AG04449 (cell line): Measurements from ENCODE around the gene THRA.

Experiments
- CTCF ChIA-PET: fragments of 350-600 bp; formaldehyde crosslinking; extraction: SDS; loops from one replicate; lab custom pipeline; 2021; ENCODE audit warnings: antibody characterized with exemption; lab: Yijun Ruan, JAX
- POLR2A ChIA-PET: fragments of 400-600, 350-600 bp; formaldehyde crosslinking; extraction: SDS; loops from one replicate; lab custom pipeline; 2020; ENCODE audit warnings: antibody characterized with exemption, inconsistent platforms; lab: Yijun Ruan, JAX
- DNase-seq: peaks from one replicate; pipeline ENCODE4 v3.0.0-alpha.2; 2010; ENCODE audit warnings: low read depth, low spot score
- H3K4me3 ChIP-seq: 2 replicates; pipeline ENCODE4 v1.5.1; 2011; ENCODE audit warnings: low read depth, mild to moderate bottlenecking, control low read depth, low read length
- TF ChIP-seq, protein P1 (sequence below): IDR thresholded peaks from one replicate; pipeline ENCODE4 v1.5.1; 2011; ENCODE audit warnings: mild to moderate bottlenecking, moderate library complexity, low read length, control low read depth, inconsistent platforms; ENCODE audit not compliant: insufficient read depth; ENCODE audit errors: missing control alignments

Gene THRA

DNA sequence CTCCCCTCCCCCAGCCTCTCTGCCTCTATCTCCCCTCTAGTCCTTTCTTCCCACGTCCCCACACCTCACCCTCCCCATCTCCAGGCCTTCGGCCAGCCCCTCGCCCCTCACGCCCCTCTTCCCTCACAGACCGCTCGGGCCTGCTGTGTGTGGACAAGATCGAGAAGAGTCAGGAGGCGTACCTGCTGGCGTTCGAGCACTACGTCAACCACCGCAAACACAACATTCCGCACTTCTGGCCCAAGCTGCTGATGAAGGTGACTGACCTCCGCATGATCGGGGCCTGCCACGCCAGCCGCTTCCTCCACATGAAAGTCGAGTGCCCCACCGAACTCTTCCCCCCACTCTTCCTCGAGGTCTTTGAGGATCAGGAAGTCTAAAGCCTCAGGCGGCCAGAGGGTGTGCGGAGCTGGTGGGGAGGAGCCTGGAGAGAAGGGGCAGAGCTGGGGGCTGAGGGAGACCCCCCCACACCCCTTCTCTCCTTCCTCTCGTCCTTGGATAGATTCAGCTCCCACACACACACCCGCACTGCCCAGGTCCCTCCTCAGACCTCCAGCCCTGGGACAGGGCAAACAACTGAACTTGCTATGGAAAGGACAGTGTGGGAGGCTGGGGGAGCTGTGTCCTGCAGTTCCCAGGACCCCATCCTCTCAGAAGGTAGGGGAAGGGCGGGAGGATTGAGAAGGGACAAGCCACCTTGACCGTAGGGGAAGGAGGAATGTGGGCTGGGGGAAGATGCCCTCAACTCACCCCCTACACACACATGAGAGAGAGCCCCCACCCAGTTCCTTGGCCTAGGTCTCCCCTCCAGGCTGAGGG, 26.5 kb downstream of the THRA start:
- DNase-seq, result no peak
- CTCF ChIA-PET, result interaction anchor here (1.0 to 16.8 kb wide), 5 partner anchors 9 to 79 kb away, joined by 3 to 273 read pairs (median 6); no protein-coding TSS in a partner anchor

DNA sequence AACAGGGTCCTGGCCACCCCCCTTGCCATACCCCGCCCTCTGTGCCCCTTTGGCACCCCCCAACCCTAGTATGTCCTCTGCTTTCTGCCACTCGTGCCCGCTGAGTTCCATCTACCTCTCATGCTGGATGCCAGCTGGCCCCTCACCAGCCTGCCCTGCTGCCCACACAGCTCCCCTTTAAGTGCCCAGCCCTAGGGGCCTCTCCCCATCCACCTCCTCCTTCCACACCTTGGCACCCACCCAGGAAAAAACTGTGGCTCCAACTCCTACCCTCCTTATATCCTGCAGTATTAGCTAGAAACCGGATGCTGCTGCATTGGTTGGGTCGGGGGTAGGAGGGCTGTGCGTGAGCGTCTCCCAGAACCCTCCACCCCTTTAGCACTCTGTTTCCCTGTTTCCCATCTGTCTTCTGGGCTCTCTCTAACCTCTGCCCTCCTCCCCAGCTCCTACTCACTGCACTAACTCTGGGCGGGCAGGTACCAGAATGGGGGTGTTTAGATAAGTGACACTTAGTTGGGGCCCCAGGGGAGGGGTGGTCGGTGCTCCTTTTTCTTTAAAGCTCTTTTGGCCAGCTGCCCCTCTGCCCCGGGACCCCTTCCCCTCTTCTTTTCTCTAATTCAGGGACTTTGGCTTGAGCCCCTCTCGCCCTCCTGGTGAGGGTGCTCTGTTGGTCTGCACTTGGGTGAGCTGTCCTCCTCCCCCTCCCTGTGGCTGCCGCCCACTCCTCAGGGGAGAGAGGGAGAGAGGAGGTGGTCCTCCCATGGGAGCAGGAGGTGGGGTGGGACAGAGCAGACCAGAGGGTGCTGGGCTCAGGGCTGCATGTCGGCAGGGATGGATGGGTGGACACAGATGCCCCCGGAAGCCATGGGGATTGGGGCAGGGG, 27.7 kb downstream of the THRA start:
- TF ChIP-seq, protein P1, sequence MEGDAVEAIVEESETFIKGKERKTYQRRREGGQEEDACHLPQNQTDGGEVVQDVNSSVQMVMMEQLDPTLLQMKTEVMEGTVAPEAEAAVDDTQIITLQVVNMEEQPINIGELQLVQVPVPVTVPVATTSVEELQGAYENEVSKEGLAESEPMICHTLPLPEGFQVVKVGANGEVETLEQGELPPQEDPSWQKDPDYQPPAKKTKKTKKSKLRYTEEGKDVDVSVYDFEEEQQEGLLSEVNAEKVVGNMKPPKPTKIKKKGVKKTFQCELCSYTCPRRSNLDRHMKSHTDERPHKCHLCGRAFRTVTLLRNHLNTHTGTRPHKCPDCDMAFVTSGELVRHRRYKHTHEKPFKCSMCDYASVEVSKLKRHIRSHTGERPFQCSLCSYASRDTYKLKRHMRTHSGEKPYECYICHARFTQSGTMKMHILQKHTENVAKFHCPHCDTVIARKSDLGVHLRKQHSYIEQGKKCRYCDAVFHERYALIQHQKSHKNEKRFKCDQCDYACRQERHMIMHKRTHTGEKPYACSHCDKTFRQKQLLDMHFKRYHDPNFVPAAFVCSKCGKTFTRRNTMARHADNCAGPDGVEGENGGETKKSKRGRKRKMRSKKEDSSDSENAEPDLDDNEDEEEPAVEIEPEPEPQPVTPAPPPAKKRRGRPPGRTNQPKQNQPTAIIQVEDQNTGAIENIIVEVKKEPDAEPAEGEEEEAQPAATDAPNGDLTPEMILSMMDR, result no peak
- H3K4me3 ChIP-seq, result no peak overlapping the region
- ChIA-PET CTCF (interaction anchor here (0.9 to 16.8 kb wide), 6 partner anchors 8 to 78 kb away, joined by 3 to 273 read pairs (median 6); no protein-coding TSS in a partner anchor), POLR2A (interaction anchor here (0.6 to 1.3 kb wide), 4 partner anchors 9 to 23 kb away, joined by 3 to 5 read pairs (median 4); partner anchors contain the start of gene NR1D1)
- DNase-seq, result no peak

More for the DNA sequence above, 26.5 kb downstream of the THRA start:
- TF ChIP-seq, protein P1, result no peak
- no peak overlapping the region for H3K4me3 ChIP-seq
- POLR2A ChIA-PET, result interaction anchor here (1.3 kb wide), 1 partner anchor 11 kb away, joined by 4 read pairs; the partner anchor contains the start of gene NR1D1

- ChIA-PET POLR2A (no interaction called here), CTCF (interaction anchor here (1.1 to 16.8 kb wide), 3 partner anchors 14 to 77 kb away, joined by 3 to 273 read pairs (median 3); no protein-coding TSS in a partner anchor)
- H3K4me3 ChIP-seq, result no peak overlapping the region
- TF ChIP-seq, protein P1, result no peak
- DNase-seq, result no peak
Measured at GRCh38 chr17:40091691-40092397, 29.1 kb downstream of the THRA start.

- TF ChIP-seq, protein P1, result no peak
- ChIA-PET CTCF (interaction anchor here (1.1 to 16.8 kb wide), 4 partner anchors 15 to 79 kb away, joined by 3 to 273 read pairs (median 4); no protein-coding TSS in a partner anchor), POLR2A (interaction anchor here (1.1 kb wide), 1 partner anchor 14 kb away, joined by 4 read pairs; no protein-coding TSS in a partner anchor)
- H3K4me3 ChIP-seq, result no peak overlapping the region
- no peak for DNase-seq
Measured at GRCh38 chr17:40092581-40092980, 29.8 kb downstream of the THRA start.

GRCh38 chr17:40093005-40093579, 30.3 kb downstream of the THRA start:
- TF ChIP-seq, protein P1, result no peak
- CTCF ChIA-PET, result interaction anchor here (1.0 to 16.8 kb wide), 7 partner anchors 16 to 79 kb away, joined by 3 to 273 read pairs (median 4); no protein-coding TSS in a partner anchor
- no peak overlapping the region for H3K4me3 ChIP-seq
- POLR2A ChIA-PET, result interaction anchor here (1.1 kb wide), 1 partner anchor 14 kb away, joined by 4 read pairs; no protein-coding TSS in a partner anchor
- DNase-seq, result no peak
